Measurements from ENCODE around the gene PDPR. TPM values are rescaled to one million over a fixed set of nuclear protein-coding genes. Genes with fewer than 3 reads are reported as not detected.
"Not testable (repeated sequence)": the region's sequence is repeated elsewhere in the genome, so short reads cannot be mapped to it uniquely, and the experiment has no call there.

Gene PDPR
- polyA plus RNA-seq, 6 donors from 2014 or later = 2.3 to 16.4 (median 7.0) TPM

- not testable (repeated sequence) for H3K27me3 Mint-ChIP-seq; H3K36me3 Mint-ChIP-seq; H3K9me3 Mint-ChIP-seq; ATAC-seq (ENCODE audit: low read depth in 2 of 2); H3K4me1 Mint-ChIP-seq; H3K4me3 Mint-ChIP-seq; DNase-seq
- peak overlapping the region in 1 of 6 donors; percentile 20 for H3K27ac Mint-ChIP-seq
These were observed 84.1 kb downstream of the PDPR start for GRCh38 chr16:70198230-70198629.

- not testable (repeated sequence) for H3K9me3 Mint-ChIP-seq; H3K4me3 Mint-ChIP-seq; H3K27ac Mint-ChIP-seq; DNase-seq; ATAC-seq (ENCODE audit: low read depth in 2 of 2); H3K36me3 Mint-ChIP-seq; H3K4me1 Mint-ChIP-seq; H3K27me3 Mint-ChIP-seq
These were observed 84.5 kb downstream of the PDPR start for GRCh38 chr16:70198666-70199065.

GRCh38 chr16:70199170-70199569, 85.0 kb downstream of the PDPR start:
- H3K9me3 Mint-ChIP-seq; H3K27me3 Mint-ChIP-seq; DNase-seq; H3K4me3 Mint-ChIP-seq; H3K27ac Mint-ChIP-seq; H3K4me1 Mint-ChIP-seq; ATAC-seq (ENCODE audit: low read depth in 2 of 2); H3K36me3 Mint-ChIP-seq: not testable (repeated sequence)

DNA sequence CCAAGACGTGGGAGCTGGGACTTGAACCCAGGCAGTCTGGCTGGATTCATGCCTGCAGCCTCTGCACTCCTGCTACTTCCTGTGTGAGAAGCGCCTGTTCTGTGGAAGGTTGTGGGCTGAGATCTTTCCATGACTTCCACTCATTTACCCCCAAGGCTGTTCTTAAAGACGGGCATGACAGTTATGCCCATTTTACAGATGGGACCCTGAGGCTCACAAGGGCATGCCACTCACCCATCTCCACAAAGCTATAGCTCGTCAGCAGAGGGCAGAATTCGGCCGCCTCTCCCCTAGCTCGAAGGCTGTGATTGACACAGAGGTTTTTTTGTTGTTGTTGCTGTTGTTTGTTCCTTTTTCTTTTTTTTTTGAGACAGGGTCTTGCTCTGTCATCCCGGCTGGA, 85.9 kb downstream of the PDPR start:
- H3K36me3 Mint-ChIP-seq; ATAC-seq (ENCODE audit: low read depth in 2 of 2); H3K4me1 Mint-ChIP-seq; H3K27me3 Mint-ChIP-seq; H3K9me3 Mint-ChIP-seq; DNase-seq; H3K4me3 Mint-ChIP-seq: not testable (repeated sequence)
- peak overlapping the region in 1 of 6 donors; percentile 63 for H3K27ac Mint-ChIP-seq

GRCh38 chr16:70203508-70203907, 89.4 kb downstream of the PDPR start:
- not testable (repeated sequence) for DNase-seq; ATAC-seq (ENCODE audit: low read depth in 2 of 2); H3K9me3 Mint-ChIP-seq; H3K4me3 Mint-ChIP-seq; H3K27me3 Mint-ChIP-seq; H3K36me3 Mint-ChIP-seq; H3K4me1 Mint-ChIP-seq; H3K27ac Mint-ChIP-seq

DNA sequence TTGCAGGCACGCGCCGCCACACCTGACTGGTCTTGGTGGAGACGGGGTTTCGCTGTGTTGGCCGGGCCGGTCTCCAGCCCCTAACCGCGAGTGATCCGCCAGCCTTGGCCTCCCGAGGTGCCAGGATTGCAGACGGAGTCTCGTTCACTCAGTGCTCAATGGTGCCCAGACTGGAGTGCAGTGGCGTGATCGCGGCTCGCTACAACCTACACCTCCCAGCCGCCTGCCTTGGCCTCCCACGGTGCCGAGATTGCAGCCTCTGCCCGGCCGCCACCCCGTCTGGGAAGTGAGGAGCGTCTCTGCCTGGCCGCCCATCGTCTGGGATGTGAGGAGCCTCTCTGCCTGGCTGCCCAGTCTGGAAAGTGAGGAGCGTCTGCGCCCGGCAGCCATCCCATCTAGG, 89.9 kb downstream of the PDPR start:
- not testable (repeated sequence) for DNase-seq; H3K4me3 Mint-ChIP-seq; H3K9me3 Mint-ChIP-seq; H3K27me3 Mint-ChIP-seq; H3K36me3 Mint-ChIP-seq; ATAC-seq (ENCODE audit: low read depth in 2 of 2); H3K27ac Mint-ChIP-seq; H3K4me1 Mint-ChIP-seq

DNA sequence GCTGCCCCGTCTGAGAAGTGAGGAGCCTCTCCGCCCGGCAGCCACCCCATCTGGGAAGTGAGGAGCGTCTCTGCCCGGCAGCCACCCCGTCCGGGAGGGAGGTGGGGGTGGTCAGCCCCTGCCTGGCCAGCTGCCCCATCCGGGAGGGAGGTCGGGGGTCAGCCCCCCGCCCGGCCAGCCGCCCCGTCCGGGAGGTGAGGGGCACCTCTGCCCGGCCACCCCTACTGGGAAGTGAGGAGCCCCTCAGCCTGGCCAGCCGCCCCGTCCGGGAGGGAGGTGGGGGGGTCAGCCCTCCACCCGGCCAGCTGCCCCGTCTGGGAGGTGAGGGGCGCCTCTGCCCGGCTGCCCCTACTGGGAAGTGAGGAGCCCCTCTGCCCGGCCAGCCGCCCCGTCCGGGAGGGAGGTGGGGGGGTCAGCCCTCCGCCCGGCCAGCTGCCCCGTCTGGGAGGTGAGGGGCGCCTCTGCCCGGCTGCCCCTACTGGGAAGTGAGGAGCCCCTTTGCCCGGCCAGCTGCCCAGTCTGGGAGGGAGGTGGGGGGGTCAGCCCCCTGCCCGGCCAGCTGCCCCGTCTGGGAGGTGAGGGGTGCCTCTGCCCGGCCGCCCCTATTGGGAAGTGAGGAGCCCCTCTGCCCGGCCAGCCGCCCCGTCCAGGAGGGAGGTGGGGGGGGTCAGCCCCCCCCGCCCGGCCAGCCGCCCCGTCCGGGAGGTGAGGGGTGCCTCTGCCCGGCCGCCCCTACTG, 90.7 kb downstream of the PDPR start:
- H3K36me3 Mint-ChIP-seq; H3K27ac Mint-ChIP-seq; ATAC-seq (ENCODE audit: low read depth in 2 of 2); H3K4me1 Mint-ChIP-seq; H3K27me3 Mint-ChIP-seq; H3K4me3 Mint-ChIP-seq; DNase-seq; H3K9me3 Mint-ChIP-seq: not testable (repeated sequence)

- H3K4me3 Mint-ChIP-seq; ATAC-seq (ENCODE audit: low read depth in 2 of 2); H3K27me3 Mint-ChIP-seq; H3K27ac Mint-ChIP-seq; H3K9me3 Mint-ChIP-seq; H3K4me1 Mint-ChIP-seq; H3K36me3 Mint-ChIP-seq; DNase-seq: not testable (repeated sequence)
These were observed 92.2 kb downstream of the PDPR start for GRCh38 chr16:70206382-70206781.

Other genes starting within 250 kb of the PDPR start
- gene CLEC18A, start 163.0 kb upstream of the PDPR start, polyA plus RNA-seq (ENCODE audit: low read depth in 6 of 6) = under 1 TPM in 3 of 6 donors, not detected in 3; 0.09 to 0.69 (median 0.39) TPM
- not detected for gene CLEC18C, start 59.5 kb downstream of the PDPR start, polyA plus RNA-seq (ENCODE audit: low read depth in 6 of 6)
- 10 to 100 TPM in 5 of 6 donors, 1 to 10 TPM in 1; 8.1 to 24.6 (median 12.2) TPM for gene EXOSC6, start 137.6 kb downstream of the PDPR start, polyA plus RNA-seq (ENCODE audit: low read depth in 6 of 6)
- 10 to 100 TPM; 24.6 to 42.7 (median 28.8) TPM for gene AARS1, start 175.2 kb downstream of the PDPR start, polyA plus RNA-seq (ENCODE audit: low read depth in 6 of 6)
- gene DDX19B, start 184.9 kb downstream of the PDPR start, polyA plus RNA-seq (ENCODE audit: low read depth in 6 of 6) = 10 to 100 TPM; 33.8 to 54.6 (median 37.8) TPM
- gene DDX19A, start 232.6 kb downstream of the PDPR start, polyA plus RNA-seq (ENCODE audit: low read depth in 6 of 6) = 10 to 100 TPM; 30.4 to 45.7 (median 38.0) TPM

Data from naive B cell (primary cell).